Bronchial epithelial cell (primary cell): Measurements from ENCODE around the gene CTAGE1. TPM values are rescaled to one million over a fixed set of nuclear protein-coding genes. Genes with fewer than 3 reads are reported as not detected.

Source experiments
- DNase-seq: peaks from one replicate; pipeline ENCODE4 v3.0.0-alpha.2; 2010; ENCODE audit warnings: low read depth
- FAIRE-seq: peaks from 2 replicates; lab custom pipeline; 2011; peaks lifted over from hg19 to GRCh38; lab: Jason Lieb, UNC
- H3K27me3 ChIP-seq: 2 replicates; pipeline ENCODE4 v1.5.1; 2011; ENCODE audit warnings: low read length; ENCODE audit not compliant: control insufficient read depth, insufficient read depth
- H3K36me3 ChIP-seq: 2 replicates; pipeline ENCODE4 v1.5.1; 2011; ENCODE audit warnings: low read length; ENCODE audit not compliant: control insufficient read depth, insufficient read depth
- H3K4me3 ChIP-seq: 2 replicates; pipeline ENCODE4 v1.5.1; 2011; ENCODE audit warnings: mild to moderate bottlenecking, low read depth, low read length, control low read depth
- total RNA-seq: library from RNA; depleted of rRNA; stranded (reverse); fragments of >200 nt; gene quantifications from 2 replicates; pipeline ENCODE4 v1.2.1, GENCODE V29; 2014
- TF ChIP-seq, protein P1 (sequence below): IDR thresholded peaks from 2 replicates; pipeline ENCODE4 v1.5.1; 2011; ENCODE audit warnings: mild to moderate bottlenecking, moderate library complexity, low read length, control low read depth, inconsistent platforms; ENCODE audit not compliant: insufficient read depth, severe bottlenecking

Gene CTAGE1, protein sequence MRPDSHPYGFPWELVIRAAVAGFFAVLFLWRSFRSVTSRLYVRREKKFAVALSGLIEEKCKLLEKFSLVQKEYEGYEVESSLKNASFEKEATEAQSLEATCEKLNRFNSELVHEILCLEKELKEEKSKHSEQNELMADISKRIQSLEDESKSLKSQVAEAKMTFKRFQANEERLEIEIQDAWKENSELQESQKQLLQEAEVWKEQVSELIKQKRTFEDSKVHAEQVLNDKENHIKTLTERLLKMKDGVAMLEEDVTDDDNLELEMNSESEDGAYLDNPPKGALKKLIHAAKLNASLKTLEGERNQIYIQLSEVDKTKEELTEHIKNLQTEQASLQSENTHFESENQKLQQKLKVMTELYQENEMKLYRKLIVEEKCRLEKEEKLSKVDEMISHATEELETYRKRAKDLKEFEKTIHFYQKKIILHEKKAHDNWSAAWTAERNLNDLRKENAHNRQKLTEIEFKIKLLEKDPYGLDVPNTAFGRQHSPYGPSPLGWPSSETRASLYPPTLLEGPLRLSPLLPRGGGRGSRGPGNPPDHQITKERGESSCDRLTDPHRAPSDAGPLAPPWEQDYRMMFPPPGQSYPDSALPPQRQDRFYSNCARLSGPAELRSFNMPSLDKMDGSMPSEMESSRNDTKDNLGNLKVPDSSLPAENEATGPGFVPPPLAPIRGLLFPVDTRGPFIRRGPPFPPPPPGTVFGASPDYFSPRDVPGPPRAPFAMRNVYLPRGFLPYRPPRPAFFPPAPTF
- under 0.01 TPM in 1 of 2 replicates, not detected in the other for total RNA-seq

DNA sequence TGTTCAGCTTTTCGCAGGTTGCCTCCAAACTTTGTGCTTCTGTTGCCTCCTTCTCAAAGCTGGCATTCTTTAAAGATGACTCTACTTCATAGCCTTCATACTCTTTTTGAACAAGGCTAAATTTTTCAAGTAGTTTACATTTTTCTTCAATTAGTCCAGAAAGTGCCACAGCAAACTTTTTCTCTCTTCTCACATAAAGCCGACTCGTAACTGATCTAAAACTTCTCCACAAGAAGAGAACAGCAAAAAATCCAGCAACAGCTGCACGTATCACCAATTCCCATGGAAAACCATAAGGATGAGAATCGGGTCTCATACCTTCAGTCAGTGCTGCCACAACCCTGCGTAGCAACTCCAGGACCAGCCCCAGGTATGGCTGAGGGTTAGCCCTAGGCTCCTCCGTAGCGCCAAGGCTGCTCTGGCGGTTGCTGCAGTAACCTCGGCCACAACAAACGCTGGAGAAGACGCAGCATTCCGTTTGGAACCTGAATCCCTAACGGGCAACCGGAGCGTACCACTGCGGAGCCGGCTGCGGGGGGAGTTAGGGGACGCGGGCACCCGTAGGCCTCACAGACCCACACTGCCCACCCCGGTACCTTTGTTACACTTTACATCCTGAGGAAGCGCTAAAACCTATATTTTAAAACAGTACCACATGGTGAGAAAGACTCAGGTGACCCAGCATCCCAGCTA is at the start of gene CTAGE1:
TSS of gene CTAGE1 (minus strand) at position 420 of the 693 bp plus-strand sequence. CDS start at position 316, 104 bp downstream.
- no peak within 1 kb of the TSS for H3K4me3 ChIP-seq
- no peak for DNase-seq

DNA sequence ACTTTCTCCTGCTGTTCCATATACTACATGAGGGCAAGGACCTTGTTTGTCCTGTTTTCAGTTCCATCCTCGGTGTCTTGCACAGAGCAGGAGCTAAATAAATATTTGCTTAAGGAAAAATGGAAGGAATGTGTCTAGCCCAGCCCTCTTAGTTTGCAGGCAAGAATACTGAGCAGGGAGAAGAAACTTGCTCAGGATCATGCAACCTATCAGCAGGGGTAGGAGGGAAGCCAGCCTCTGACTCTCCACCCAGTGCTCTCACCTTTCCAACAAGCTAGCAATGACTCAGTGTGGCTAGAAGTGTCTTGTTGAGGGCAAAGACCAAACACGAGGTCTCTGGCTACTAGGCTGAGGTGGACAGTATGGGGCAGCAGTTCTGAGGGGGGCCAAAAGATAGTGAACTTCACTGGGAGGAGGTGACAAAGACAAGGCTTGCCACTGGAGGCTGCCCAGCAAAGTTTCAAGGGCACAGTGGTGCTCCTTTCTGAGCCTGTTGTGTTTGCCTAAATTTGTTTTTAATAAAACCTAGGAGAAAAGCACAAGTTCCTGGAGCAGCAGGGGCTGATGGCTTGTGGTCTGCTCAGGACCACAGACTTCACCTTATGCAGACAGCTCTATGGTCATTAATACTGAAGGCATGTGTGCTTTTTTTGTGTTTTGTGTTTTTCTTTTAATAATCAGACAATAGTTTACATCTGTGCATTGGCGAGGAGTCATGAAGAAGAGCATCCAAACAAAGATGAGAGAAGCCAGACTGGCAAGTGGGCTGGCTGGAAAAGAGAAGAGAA is 49.1 kb upstream of the CTAGE1 start:
- DNase-seq, result peak; percentile 98
- TF ChIP-seq, protein P1, sequence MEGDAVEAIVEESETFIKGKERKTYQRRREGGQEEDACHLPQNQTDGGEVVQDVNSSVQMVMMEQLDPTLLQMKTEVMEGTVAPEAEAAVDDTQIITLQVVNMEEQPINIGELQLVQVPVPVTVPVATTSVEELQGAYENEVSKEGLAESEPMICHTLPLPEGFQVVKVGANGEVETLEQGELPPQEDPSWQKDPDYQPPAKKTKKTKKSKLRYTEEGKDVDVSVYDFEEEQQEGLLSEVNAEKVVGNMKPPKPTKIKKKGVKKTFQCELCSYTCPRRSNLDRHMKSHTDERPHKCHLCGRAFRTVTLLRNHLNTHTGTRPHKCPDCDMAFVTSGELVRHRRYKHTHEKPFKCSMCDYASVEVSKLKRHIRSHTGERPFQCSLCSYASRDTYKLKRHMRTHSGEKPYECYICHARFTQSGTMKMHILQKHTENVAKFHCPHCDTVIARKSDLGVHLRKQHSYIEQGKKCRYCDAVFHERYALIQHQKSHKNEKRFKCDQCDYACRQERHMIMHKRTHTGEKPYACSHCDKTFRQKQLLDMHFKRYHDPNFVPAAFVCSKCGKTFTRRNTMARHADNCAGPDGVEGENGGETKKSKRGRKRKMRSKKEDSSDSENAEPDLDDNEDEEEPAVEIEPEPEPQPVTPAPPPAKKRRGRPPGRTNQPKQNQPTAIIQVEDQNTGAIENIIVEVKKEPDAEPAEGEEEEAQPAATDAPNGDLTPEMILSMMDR, result no peak
- no peak overlapping the region for H3K4me3 ChIP-seq
- H3K27me3 ChIP-seq, result no peaks in the 10 kb centered on the region
- FAIRE-seq, result no peak
- H3K36me3 ChIP-seq, result no peaks in the 10 kb centered on the region

More for the DNA sequence above, at the start of gene CTAGE1:
- Histone ChIP-seq H3K27me3 (no peaks in the 10 kb centered on the region), H3K36me3 (no peaks in the 10 kb centered on the region)
- TF ChIP-seq, protein P1, result no peak
- FAIRE-seq, result no peak

DNA sequence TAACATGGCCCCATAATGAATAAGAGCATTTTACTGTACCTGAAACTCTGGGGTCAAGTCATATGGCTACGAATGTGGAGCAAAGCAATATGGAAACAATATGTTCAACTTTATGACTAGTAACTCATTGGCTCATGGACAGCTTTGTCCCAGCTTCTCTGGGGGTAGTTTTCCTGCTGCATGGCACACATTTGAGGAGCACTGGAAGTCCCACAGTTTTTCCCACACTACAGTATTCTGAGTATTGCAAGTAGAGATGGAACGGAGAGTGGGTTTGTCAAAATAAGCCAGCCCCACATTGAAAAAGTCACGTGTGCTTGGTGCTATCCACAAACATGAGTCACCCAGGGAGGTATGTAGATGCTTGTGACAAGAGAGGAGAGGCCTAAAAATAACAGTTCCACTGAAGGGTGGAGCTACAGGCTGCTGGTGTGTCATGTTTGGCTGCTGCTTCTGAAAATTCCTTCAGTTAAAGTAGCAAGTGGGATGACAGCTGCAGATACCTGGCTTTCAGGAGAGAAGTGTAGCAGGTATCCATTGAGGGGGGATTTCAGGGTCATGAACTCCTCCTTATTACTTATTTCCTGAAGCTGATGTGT is 48.2 kb upstream of the CTAGE1 start:
- no peak overlapping the region for H3K4me3 ChIP-seq
- H3K27me3 ChIP-seq, result no peaks in the 10 kb centered on the region
- H3K36me3 ChIP-seq, result no peaks in the 10 kb centered on the region
- TF ChIP-seq, protein P1, result no peak
- DNase-seq, result peak; percentile 97
- FAIRE-seq, result no peak

DNA sequence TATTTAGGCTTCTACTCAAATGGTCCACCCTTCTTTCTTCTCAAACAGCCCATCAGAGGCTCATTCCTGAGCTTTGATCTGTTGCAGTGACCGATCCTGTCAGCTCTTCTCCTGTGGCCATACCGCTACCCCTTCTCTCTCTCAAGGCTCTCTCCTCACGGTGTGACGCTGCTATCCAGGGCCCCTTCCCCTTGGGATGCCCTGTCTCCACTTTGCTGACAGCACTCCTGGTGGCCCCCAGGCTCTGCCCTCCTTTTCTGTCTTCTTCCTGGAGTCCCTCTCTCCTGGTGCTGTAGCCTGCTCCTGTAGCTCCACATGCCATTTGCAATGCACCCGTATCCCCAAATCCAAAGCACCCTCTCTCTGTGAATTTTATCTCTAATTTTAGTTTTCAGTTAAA is 45.4 kb upstream of the CTAGE1 start:
- no peaks in the 10 kb centered on the region for H3K36me3 ChIP-seq
- no peak for FAIRE-seq
- TF ChIP-seq, protein P1, result no peak

DNA sequence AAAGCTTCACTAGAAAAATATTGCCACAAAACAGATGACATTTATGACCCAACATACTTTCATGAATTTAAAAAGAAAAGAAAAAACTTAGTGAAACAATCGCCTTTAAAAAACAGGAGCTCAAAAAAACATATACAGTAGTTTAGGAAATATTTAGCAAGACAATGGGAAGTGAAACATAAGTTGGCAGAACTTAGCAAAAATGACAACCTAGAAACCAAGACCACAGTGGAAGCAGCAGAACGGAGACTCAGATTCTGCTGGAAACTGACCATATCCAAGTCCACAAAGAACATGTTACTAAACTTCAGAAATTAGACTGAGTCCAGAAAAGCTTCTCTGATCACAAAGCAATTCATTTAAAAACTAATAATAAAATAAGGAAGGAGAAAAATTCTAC is 41.8 kb upstream of the CTAGE1 start:
- H3K36me3 ChIP-seq, result no peaks in the 10 kb centered on the region
- FAIRE-seq (no peak), DNase-seq (no peak)
- H3K4me3 ChIP-seq, result no peak overlapping the region
- TF ChIP-seq, protein P1, result no peak
- H3K27me3 ChIP-seq, result no peaks in the 10 kb centered on the region

More for the DNA sequence above, 45.4 kb upstream of the CTAGE1 start:
- Histone ChIP-seq H3K27me3 (no peaks in the 10 kb centered on the region), H3K4me3 (no peak overlapping the region)
- DNase-seq, result no peak
